22Rv1 (cell line): ENCODE results near the gene LDLRAD4.

Source experiments
- H3K27ac ChIP-seq: fragments of 450-650 bp; 2 replicates; pipeline ENCODE4 v1.5.1; 2017
- CTCF ChIP-seq: fragments of 450-650 bp; IDR thresholded peaks from 2 replicates; pipeline ENCODE4 v1.5.1; 2017; ENCODE audit warnings: mild to moderate bottlenecking
- ZFX ChIP-seq: fragments of 450-650 bp; IDR thresholded peaks from 2 replicates; pipeline ENCODE4 v1.6.1; 2017; ENCODE audit warnings: antibody characterized with exemption, borderline replicate concordance

The LDLRAD4 gene

GRCh38 chr18:13418013-13418710, 199.6 kb downstream of the LDLRAD4 start:
- TF ChIP-seq CTCF (no peak), ZFX (no peak)
- H3K27ac ChIP-seq, result no peak overlapping the region

- H3K27ac ChIP-seq, result no peak overlapping the region
- no peak for TF ChIP-seq ZFX
- TF ChIP-seq CTCF, result no peak
Measured at GRCh38 chr18:13420969-13421686, 202.6 kb downstream of the LDLRAD4 start.

GRCh38 chr18:13422541-13423147, 204.1 kb downstream of the LDLRAD4 start:
- H3K27ac ChIP-seq, result no peak overlapping the region
- TF ChIP-seq ZFX, result no peak
- TF ChIP-seq CTCF, result no peak

GRCh38 chr18:13423352-13423751, 204.8 kb downstream of the LDLRAD4 start:
- H3K27ac ChIP-seq, result no peak overlapping the region
- TF ChIP-seq ZFX, result no peak
- no peak for TF ChIP-seq CTCF

- TF ChIP-seq CTCF (no peak), ZFX (no peak)
- no peak overlapping the region for H3K27ac ChIP-seq
Measured at GRCh38 chr18:13424363-13424762, 205.8 kb downstream of the LDLRAD4 start.

- no peak overlapping the region for H3K27ac ChIP-seq
- TF ChIP-seq CTCF (no peak), ZFX (no peak)
Measured at GRCh38 chr18:13425357-13426091, 207.0 kb downstream of the LDLRAD4 start.
